Skeletal muscle satellite cell (primary cell): ENCODE data around the gene GPR162.

Experiments
- H3K27me3 ChIP-seq: 2 replicates; pipeline ENCODE4 v1.7.0; 2013; ENCODE audit warnings: low read length; ENCODE audit not compliant: control insufficient read depth, insufficient read depth
- H3K36me3 ChIP-seq: 2 replicates; pipeline ENCODE4 v1.7.0; 2013; ENCODE audit warnings: mild to moderate bottlenecking, control low read depth, low read length; ENCODE audit not compliant: insufficient read depth
- H3K4me1 ChIP-seq: 2 replicates; pipeline ENCODE4 v1.7.0; 2013; ENCODE audit warnings: low read length; ENCODE audit not compliant: control insufficient read depth, insufficient read depth
- H3K4me2 ChIP-seq: 2 replicates; pipeline ENCODE4 v1.7.0; 2013; ENCODE audit warnings: mild to moderate bottlenecking, low read length
- H3K4me3 ChIP-seq: 2 replicates; pipeline ENCODE4 v1.7.0; 2013; ENCODE audit warnings: low read length
- H3K9ac ChIP-seq: 2 replicates; pipeline ENCODE4 v1.7.0; 2013; ENCODE audit warnings: mild to moderate bottlenecking, low read depth, low read length, moderate library complexity
- H3K9me3 ChIP-seq: replicated peaks from 2 replicates; pipeline ENCODE4 v1.7.0; 2013; ENCODE audit warnings: mild to moderate bottlenecking, control low read depth, low read length

The GPR162 gene

DNA sequence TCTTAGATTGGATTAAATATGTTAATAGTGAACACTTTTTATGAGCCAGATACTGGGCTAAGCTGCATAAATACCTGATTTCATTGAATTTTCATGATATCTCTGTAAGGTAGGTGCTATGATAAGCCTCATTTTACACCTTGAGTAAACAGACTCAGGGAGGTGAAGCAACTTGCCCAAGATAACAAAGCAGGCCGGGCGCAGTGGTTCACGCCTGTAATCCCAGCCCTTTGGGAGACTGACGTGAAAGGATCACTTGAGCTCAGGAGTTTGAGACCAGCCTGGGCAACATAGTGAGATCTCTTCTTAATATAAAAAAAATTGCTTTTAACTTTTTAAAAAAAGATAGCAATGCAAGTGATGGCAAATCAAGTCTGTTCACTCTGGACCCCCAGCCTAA, 20.5 kb downstream of the GPR162 start:
- Histone ChIP-seq H3K4me3 (no peak overlapping the region), H3K36me3 (peaks cover 62% of the 10 kb centered on the region), H3K9me3 (no peaks in the 10 kb centered on the region), H3K4me2 (no peak overlapping the region), H3K9ac (no peak overlapping the region), H3K27me3 (no peaks in the 10 kb centered on the region), H3K4me1 (no peaks in the 10 kb centered on the region)

DNA sequence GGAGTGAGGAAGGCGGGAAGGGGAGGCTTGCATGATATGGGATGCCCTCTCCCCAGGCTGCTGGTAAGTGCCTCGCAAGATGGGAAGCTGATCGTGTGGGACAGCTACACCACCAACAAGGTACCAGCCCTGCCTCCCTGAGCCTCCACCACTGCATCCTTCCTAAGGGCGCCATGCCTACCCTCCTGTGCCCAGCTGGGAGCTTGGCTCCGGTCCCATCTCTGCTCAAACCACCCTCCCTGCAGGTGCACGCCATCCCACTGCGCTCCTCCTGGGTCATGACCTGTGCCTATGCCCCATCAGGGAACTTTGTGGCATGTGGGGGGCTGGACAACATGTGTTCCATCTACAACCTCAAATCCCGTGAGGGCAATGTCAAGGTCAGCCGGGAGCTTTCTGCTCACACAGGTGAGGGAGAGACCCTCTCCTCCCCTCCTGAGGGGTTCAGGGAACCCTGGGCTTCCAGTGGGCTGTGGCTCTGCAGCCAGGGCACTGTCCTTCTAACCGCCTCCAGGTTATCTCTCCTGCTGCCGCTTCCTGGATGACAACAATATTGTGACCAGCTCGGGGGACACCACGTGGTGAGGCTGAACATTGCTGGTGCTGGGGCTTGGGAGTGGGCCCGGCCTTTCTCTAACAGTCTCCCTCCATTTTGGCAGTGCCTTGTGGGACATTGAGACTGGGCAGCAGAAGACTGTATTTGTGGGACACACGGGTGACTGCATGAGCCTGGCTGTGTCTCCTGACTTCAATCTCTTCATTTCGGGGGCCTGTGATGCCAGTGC, 21.7 kb downstream of the GPR162 start:
- H3K9ac ChIP-seq: no peak overlapping the region
- H3K4me2 ChIP-seq: no peak overlapping the region
- H3K27me3 ChIP-seq: no peaks in the 10 kb centered on the region
- H3K9me3 ChIP-seq: no peaks in the 10 kb centered on the region
- H3K36me3 ChIP-seq: peaks cover 59% of the 10 kb centered on the region
- H3K4me3 ChIP-seq: no peak overlapping the region
- no peaks in the 10 kb centered on the region for H3K4me1 ChIP-seq

DNA sequence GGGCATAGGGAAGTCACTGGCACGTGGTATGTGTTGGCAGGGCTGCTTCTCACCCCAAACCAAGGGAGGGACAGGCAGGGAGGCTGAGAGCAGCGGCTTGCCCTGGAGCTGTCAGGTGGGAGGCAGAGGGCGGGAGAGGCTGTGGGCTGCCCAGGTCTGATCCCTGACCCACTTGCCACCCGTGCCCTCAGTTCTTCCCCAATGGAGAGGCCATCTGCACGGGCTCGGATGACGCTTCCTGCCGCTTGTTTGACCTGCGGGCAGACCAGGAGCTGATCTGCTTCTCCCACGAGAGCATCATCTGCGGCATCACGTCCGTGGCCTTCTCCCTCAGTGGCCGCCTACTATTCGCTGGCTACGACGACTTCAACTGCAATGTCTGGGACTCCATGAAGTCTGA, 23.8 kb downstream of the GPR162 start:
- H3K36me3 ChIP-seq: peaks cover 55% of the 10 kb centered on the region
- peaks cover 11% of the 10 kb centered on the region for H3K4me1 ChIP-seq
- H3K9ac ChIP-seq: no peak overlapping the region
- H3K4me2 ChIP-seq: no peak overlapping the region
- H3K9me3 ChIP-seq: no peaks in the 10 kb centered on the region
- H3K27me3 ChIP-seq: no peaks in the 10 kb centered on the region
- H3K4me3 ChIP-seq: no peak overlapping the region

DNA sequence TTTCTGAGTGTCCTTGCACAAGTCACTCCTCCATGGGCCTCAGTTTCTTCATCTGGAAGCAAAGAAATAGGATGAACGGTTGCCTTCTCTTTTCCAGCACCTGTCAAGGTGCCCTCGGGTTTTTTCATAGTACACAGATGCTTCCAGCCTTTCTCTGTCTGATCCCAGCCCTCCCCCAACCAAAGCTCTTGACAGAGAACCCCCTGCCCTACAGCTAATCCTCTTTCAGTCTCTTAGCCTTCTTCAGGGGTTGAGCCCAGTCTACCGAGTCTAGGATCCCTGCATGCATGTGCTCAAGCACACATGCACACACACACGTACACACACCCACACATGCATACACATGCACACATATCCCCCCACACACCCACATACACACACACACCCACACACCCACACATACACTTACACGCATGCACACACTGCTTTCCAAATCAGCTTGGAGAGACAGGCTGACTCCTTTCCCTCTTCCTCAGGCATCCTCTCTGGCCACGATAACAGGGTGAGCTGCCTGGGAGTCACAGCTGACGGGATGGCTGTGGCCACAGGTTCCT, 24.8 kb downstream of the GPR162 start:
- Histone ChIP-seq H3K27me3 (no peaks in the 10 kb centered on the region), H3K4me3 (no peak overlapping the region), H3K9ac (no peak overlapping the region), H3K9me3 (no peaks in the 10 kb centered on the region), H3K36me3 (peaks cover 49% of the 10 kb centered on the region), H3K4me2 (no peak overlapping the region), H3K4me1 (peaks cover 16% of the 10 kb centered on the region)

DNA sequence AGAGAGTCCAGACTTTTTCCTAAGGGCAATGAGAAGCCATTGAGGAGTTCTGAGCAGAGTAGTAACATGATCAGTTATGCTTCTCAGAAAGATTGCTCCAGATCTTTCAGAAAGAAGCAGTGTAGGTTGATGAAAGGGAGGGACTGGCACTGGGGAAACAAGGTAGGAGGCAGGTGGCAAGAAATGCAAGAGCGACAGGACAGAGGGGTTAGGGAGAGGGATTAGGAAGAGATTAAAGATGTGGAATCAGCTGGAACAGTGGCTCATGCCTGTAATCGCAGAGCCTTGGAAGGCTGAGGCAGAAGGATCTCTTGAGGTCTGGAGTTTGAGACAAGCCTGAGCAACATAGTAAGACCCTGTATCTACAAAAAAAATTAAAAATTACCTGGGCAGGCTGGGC, 26.1 kb downstream of the GPR162 start:
- H3K4me1 ChIP-seq: peaks cover 16% of the 10 kb centered on the region
- H3K4me2 ChIP-seq: no peak overlapping the region
- H3K27me3 ChIP-seq: no peaks in the 10 kb centered on the region
- no peaks in the 10 kb centered on the region for H3K9me3 ChIP-seq
- H3K9ac ChIP-seq: no peak overlapping the region
- H3K4me3 ChIP-seq: no peak overlapping the region
- H3K36me3 ChIP-seq: peaks cover 48% of the 10 kb centered on the region

DNA sequence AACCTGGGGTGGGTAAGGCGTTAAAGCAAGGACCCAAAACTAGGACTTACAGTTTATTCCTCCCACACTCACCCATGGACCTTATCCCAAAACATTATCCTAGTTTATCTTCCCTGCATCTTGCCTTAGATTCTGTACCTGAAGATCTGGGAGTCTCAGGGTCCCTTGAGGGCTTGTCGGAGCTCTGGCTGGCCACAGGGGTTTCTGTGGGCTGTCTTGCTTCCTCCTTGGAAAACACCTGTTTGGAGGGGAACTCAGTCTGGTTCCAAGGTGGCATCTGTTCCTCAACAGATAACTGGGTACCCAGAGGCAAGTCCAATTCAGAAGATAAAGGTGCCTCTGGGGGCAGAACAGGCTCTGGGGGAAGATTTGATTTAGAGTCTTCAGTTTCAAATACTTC, 27.8 kb downstream of the GPR162 start:
- no peaks in the 10 kb centered on the region for H3K9me3 ChIP-seq
- H3K4me3 ChIP-seq: no peak overlapping the region
- peak overlapping the region; percentile 87 for H3K4me2 ChIP-seq
- H3K4me1 ChIP-seq: peaks cover 29% of the 10 kb centered on the region
- H3K9ac ChIP-seq: no peak overlapping the region
- H3K27me3 ChIP-seq: no peaks in the 10 kb centered on the region
- peaks cover 48% of the 10 kb centered on the region for H3K36me3 ChIP-seq

DNA sequence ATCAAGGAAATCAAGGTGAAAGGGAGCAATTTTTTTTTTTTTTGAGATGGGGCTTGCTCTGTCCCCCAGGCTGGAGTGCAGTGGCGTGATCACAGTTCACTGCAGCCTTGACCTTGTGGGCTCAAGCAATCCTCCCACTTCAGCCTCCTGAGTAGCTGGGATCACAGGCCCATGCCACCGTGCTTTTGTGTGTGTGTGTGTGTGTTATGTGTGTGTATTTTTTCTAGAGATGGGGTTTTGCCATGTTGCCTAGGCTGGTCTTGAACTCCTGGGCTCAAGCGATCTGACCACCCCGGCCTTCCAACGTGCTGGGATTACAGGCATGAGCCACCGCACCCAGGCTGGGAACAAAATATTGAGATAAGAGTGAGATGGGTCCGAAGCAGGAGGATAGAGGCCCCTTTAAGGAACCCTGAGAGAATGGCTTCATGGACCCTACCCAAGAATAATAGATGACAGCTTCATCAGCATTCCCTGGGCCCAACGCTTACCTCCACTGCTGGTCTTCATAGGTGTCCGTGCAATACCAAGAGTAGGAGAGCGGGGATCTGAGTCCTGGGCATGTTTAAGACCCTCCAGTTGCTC, 28.4 kb downstream of the GPR162 start:
- Histone ChIP-seq H3K9me3 (no peaks in the 10 kb centered on the region), H3K4me3 (peak overlapping the region; percentile 90), H3K4me2 (peak overlapping the region; percentile 87), H3K4me1 (peaks cover 29% of the 10 kb centered on the region), H3K9ac (peak overlapping the region; percentile 64), H3K36me3 (peaks cover 48% of the 10 kb centered on the region), H3K27me3 (no peaks in the 10 kb centered on the region)

DNA sequence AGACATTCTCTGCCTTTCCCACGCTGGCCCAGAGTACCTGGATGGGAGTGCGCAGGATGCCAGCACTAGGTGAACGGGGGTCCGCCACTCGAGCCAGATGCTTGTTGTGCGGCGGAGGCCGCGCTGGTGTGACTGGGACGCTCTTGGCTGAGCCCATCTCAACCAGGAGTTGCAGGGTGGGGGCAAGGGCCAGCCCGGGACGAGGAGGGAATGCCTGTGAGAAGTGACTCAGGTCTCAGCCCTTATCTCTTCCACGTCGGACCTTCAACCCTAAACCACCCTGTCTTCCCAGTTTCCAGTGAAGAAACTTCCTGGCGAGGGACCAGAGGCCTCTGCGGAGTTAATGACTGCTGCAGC, 29.2 kb downstream of the GPR162 start:
- Histone ChIP-seq H3K36me3 (peaks cover 48% of the 10 kb centered on the region), H3K27me3 (no peaks in the 10 kb centered on the region), H3K4me1 (peaks cover 29% of the 10 kb centered on the region), H3K4me3 (peak overlapping the region; percentile 90), H3K9me3 (no peaks in the 10 kb centered on the region), H3K4me2 (peak overlapping the region; percentile 87), H3K9ac (peak overlapping the region; percentile 64)

DNA sequence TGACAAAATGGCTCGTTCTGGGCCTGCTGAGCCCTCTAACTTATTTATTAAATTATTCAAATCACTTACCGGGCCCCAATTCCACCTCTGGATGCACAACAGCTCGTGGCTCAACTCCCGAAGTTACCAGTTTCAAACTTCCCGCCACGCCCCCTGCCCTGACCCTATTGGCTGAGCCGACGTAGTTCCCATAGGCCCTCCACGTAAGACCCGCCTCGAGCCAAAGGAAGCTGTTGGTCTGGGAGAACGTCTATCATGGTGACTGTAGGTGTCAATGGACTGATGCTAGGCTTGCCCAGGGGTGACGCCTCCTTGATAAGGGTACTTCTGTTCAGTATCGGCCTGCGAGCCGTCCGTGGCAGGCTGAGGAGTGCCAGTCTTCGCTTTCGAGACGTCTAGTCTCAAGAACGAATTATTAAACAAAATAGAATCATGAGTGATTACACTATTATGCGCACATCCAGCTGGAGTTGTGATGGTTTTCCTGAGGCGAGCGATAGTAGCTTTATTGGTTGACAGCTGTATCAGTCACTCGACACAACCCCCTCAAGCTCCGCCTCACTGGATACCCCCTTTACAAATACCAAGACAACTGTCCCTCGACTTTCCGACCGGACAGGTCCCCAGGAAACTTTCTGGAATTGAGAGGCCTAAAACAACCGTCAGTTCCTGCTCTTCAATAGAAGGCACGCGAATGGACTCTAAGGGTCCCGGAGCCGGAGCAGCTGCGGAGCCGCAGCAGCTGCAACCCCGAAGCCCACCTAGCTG, 29.7 kb downstream of the GPR162 start, which contains the start of gene CDCA3:
Gene CDCA3, minus strand, starts transcription at position 134 of the 768 bp plus-strand sequence. CDS start 334 bp downstream, outside the sequence.
- Histone ChIP-seq H3K4me1 (peaks cover 29% of the 10 kb centered on the region), H3K4me2 (peak within 1 kb of the TSS; percentile 87), H3K27me3 (no peaks in the 10 kb centered on the region), H3K36me3 (peaks cover 49% of the 10 kb centered on the region), H3K9ac (peak within 1 kb of the TSS; percentile 87), H3K9me3 (no peaks in the 10 kb centered on the region), H3K4me3 (peak within 1 kb of the TSS; percentile 90)

DNA sequence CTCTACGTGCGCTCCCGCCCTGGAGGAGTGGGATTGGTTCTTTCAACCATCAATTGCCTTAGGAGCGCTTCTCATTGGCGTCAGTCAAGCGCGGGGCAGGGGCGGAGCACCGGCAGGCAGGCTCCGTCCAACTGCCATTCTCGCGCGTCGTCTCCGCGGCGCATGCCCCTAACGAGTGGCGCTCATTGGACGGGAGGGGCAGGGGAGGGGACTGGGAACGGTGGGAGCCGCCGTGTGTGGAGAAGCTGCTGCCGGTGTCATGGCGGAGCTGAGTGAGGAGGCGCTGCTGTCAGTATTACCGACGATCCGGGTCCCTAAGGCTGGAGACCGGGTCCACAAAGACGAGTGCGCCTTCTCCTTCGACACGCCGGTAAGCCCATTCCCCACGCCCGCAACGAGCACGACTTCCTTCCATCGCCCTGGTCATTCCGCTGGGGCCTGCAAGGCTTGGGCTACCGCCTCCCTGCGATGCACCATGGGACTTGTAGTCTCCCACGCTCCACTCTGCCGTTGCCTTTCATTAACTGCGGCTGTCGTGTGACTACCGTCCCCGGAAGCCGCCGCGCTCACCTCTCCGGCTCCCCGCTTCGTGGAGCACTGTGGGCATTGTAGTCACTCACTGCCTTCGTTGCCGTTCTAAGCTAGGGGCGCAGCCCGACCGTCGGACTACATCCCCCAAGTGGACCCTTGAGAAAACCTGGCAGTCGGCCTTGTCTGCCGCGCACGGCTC, 30.5 kb downstream of the GPR162 start, which contains the start of gene USP5:
Gene USP5, plus strand, starts transcription at position 230 of the 730 bp plus-strand sequence. Its CDS starts 30 bp downstream, at position 260.
- no peaks in the 10 kb centered on the region for H3K27me3 ChIP-seq
- peaks cover 29% of the 10 kb centered on the region for H3K4me1 ChIP-seq
- no peaks in the 10 kb centered on the region for H3K9me3 ChIP-seq
- H3K4me2 ChIP-seq: peak within 1 kb of the TSS; percentile 88
- H3K9ac ChIP-seq: peak within 1 kb of the TSS; percentile 87
- peak within 1 kb of the TSS; percentile 90 for H3K4me3 ChIP-seq
- H3K36me3 ChIP-seq: peaks cover 49% of the 10 kb centered on the region
